ENCODE results near the gene SGPP2. TPM values are rescaled to one million over a fixed set of nuclear protein-coding genes. Genes with fewer than 3 reads are reported as not detected.

The SGPP2 gene
- total RNA-seq, 1 donor from 2014 or later, result 0.20 TPM

DNA sequence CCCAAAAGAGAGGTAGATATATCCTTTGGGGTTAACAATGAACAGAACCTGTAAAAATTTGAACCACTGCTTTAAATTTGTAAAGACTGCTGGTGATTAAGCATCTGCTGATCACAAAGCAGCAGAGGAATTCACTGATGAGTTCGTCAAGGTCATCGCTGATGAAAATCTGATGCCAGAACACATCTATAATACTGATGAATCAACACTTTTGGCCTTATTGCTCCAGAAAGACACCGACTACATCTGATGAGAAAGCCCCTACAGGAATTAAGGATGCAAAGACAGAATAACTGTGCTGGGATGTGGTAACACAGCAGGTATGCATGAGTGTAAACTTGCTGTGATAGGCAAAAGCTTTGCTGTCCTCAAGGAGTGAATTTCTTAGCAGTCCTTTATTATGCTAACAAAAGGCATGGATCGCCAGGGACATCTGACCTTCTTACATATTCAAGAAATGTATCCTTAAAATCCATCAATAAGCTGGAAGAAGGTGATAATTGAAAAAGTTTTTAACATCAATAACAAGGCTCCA, 30.5 kb upstream of the SGPP2 start:
- Mint-ChIP-seq H3K4me1 (ENCODE audit: low read depth, unreplicated experiment) (no peaks in the 10 kb centered on the region), H3K27ac (ENCODE audit: unreplicated experiment) (no peak overlapping the region), H3K36me3 (ENCODE audit: low read depth, unreplicated experiment) (no peaks in the 10 kb centered on the region), H3K27me3 (ENCODE audit: low read depth, unreplicated experiment) (peaks cover 2% of the 10 kb centered on the region), H3K4me3 (ENCODE audit: unreplicated experiment) (no peak overlapping the region), H3K9me3 (ENCODE audit: unreplicated experiment) (peaks cover 3% of the 10 kb centered on the region)
- Histone ChIP-seq H2AFZ (ENCODE audit: low read depth, low read length) (no peak overlapping the region), H3K27ac (ENCODE audit: low read depth, low read length) (no peak overlapping the region), H3K9ac (ENCODE audit: low read length) (no peak overlapping the region), H3K27me3 (ENCODE audit: insufficient read depth, low read length) (no peaks in the 10 kb centered on the region), H3K4me2 (ENCODE audit: low read length) (no peak overlapping the region), H3K4me1 (ENCODE audit: insufficient read depth, low read length) (no peaks in the 10 kb centered on the region), H3K4me3 (ENCODE audit: insufficient read depth, low read depth, low read length) (no peak overlapping the region), H3K9me3 (ENCODE audit: insufficient read depth, low read depth, low read length) (no peaks in the 10 kb centered on the region), H4K20me1 (ENCODE audit: insufficient read depth, low read length) (no peaks in the 10 kb centered on the region), H3K79me2 (ENCODE audit: insufficient read depth, low read length) (no peaks in the 10 kb centered on the region), H3K36me3 (ENCODE audit: insufficient read depth, low read length) (no peaks in the 10 kb centered on the region)
- no peak for TF ChIP-seq EZH2 (IDR thresholded peaks at IDR 0.05; ENCODE audit: insufficient read depth, low read length)
- TF ChIP-seq, protein P1, sequence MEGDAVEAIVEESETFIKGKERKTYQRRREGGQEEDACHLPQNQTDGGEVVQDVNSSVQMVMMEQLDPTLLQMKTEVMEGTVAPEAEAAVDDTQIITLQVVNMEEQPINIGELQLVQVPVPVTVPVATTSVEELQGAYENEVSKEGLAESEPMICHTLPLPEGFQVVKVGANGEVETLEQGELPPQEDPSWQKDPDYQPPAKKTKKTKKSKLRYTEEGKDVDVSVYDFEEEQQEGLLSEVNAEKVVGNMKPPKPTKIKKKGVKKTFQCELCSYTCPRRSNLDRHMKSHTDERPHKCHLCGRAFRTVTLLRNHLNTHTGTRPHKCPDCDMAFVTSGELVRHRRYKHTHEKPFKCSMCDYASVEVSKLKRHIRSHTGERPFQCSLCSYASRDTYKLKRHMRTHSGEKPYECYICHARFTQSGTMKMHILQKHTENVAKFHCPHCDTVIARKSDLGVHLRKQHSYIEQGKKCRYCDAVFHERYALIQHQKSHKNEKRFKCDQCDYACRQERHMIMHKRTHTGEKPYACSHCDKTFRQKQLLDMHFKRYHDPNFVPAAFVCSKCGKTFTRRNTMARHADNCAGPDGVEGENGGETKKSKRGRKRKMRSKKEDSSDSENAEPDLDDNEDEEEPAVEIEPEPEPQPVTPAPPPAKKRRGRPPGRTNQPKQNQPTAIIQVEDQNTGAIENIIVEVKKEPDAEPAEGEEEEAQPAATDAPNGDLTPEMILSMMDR (IDR thresholded peaks at IDR 0.05; ENCODE audit: insufficient read depth, low read depth, low read length), result no peak
- FAIRE-seq, result no peak
- no peak for DNase-seq (ENCODE audit: low read depth)

DNA sequence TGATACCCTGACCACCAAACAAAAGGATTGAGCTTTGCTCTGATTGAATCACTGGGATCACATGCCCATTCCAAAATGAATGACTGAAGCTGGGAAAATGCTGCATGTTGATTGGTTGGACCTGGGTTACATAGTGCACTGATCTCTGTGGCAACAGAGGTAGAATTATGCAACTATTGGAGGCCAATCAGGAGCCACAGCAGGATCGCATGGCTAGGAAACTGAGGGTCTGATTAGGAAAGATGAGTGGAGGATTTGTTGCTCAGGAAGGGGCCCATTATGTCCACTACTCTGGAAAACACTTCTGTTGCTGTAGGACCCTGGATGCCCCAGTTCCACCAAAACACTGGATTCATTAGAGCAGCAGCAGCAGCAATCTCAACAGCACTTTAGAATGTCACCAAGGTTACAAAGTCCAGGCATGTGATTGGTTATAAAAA, 25.9 kb upstream of the SGPP2 start:
- Mint-ChIP-seq H3K4me1 (ENCODE audit: low read depth, unreplicated experiment) (no peaks in the 10 kb centered on the region), H3K9me3 (ENCODE audit: unreplicated experiment) (peaks cover 3% of the 10 kb centered on the region), H3K27me3 (ENCODE audit: low read depth, unreplicated experiment) (no peaks in the 10 kb centered on the region), H3K27ac (ENCODE audit: unreplicated experiment) (no peak overlapping the region), H3K4me3 (ENCODE audit: unreplicated experiment) (no peak overlapping the region), H3K36me3 (ENCODE audit: low read depth, unreplicated experiment) (no peaks in the 10 kb centered on the region)
- FAIRE-seq (no peak), DNase-seq (ENCODE audit: low read depth) (no peak)
- H3K4me1 ChIP-seq (ENCODE audit: insufficient read depth, low read length), result no peaks in the 10 kb centered on the region
- no peaks in the 10 kb centered on the region for H3K9me3 ChIP-seq (ENCODE audit: insufficient read depth, low read depth, low read length)
- H3K27me3 ChIP-seq (ENCODE audit: insufficient read depth, low read length), result no peaks in the 10 kb centered on the region
- H3K9ac ChIP-seq (ENCODE audit: low read length), result no peak overlapping the region
- H3K4me2 ChIP-seq (ENCODE audit: low read length), result no peak overlapping the region
- TF ChIP-seq, protein P1 (IDR thresholded peaks at IDR 0.05; ENCODE audit: insufficient read depth, low read depth, low read length), result no peak
- TF ChIP-seq EZH2 (IDR thresholded peaks at IDR 0.05; ENCODE audit: insufficient read depth, low read length), result no peak
- H3K36me3 ChIP-seq (ENCODE audit: insufficient read depth, low read length), result no peaks in the 10 kb centered on the region
- H4K20me1 ChIP-seq (ENCODE audit: insufficient read depth, low read length), result no peaks in the 10 kb centered on the region
- H3K4me3 ChIP-seq (ENCODE audit: insufficient read depth, low read depth, low read length), result no peak overlapping the region
- no peaks in the 10 kb centered on the region for H3K79me2 ChIP-seq (ENCODE audit: insufficient read depth, low read length)
- H3K27ac ChIP-seq (ENCODE audit: low read depth, low read length), result no peak overlapping the region
- no peak overlapping the region for H2AFZ ChIP-seq (ENCODE audit: low read depth, low read length)

DNA sequence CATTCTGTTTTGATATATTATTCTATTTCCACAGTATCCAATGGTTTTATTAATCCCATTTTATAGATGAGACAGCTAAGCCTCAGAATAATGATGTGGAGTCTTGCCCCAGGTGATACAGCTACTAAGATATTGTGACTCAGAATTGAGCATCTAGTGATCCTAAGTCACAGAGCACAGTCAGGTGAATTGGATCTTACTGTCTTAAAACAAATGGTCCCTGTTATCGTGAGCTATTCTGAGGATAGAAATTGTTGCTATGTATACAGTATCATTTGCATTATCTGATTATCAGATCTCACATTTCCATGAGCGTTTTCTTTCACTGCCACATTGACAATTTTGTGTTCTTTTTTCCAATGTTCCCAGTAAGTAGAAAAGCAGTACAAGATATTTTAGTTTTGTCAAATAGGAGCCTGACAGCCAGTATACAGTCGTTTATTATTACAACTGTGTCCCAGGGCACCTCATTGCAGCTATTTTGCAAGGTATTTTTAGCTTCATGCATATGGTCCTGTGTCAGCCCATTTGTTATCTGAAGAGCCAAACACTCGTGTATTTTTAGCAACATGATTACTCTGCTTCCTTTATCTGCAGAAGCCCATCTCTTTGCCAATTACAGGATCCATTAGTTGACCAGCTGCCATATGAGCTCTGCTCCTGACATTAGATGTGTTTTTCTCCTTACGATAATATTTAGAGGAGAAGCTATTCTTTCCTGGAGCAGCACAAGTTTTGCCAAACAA, 25.1 kb upstream of the SGPP2 start:
- no peak for FAIRE-seq

More for the DNA sequence above, 25.1 kb upstream of the SGPP2 start:
- H3K9ac ChIP-seq (ENCODE audit: low read length), result no peak overlapping the region
- TF ChIP-seq EZH2 (IDR thresholded peaks at IDR 0.05; ENCODE audit: insufficient read depth, low read length), result no peak
- TF ChIP-seq, protein P1 (IDR thresholded peaks at IDR 0.05; ENCODE audit: insufficient read depth, low read depth, low read length), result no peak
- H3K4me1 ChIP-seq (ENCODE audit: insufficient read depth, low read length), result no peaks in the 10 kb centered on the region
- H3K27ac Mint-ChIP-seq (ENCODE audit: unreplicated experiment), result no peak overlapping the region
- H3K4me3 ChIP-seq (ENCODE audit: insufficient read depth, low read depth, low read length), result no peak overlapping the region
- no peaks in the 10 kb centered on the region for H3K9me3 ChIP-seq (ENCODE audit: insufficient read depth, low read depth, low read length)
- H3K9me3 Mint-ChIP-seq (ENCODE audit: unreplicated experiment), result peaks cover 3% of the 10 kb centered on the region
- no peaks in the 10 kb centered on the region for H3K4me1 Mint-ChIP-seq (ENCODE audit: low read depth, unreplicated experiment)
- no peaks in the 10 kb centered on the region for H4K20me1 ChIP-seq (ENCODE audit: insufficient read depth, low read length)
- H3K4me3 Mint-ChIP-seq (ENCODE audit: unreplicated experiment), result no peak overlapping the region
- no peak for DNase-seq (ENCODE audit: low read depth)
- no peaks in the 10 kb centered on the region for H3K36me3 ChIP-seq (ENCODE audit: insufficient read depth, low read length)
- no peaks in the 10 kb centered on the region for H3K79me2 ChIP-seq (ENCODE audit: insufficient read depth, low read length)
- H3K27ac ChIP-seq (ENCODE audit: low read depth, low read length), result no peak overlapping the region
- no peak overlapping the region for H2AFZ ChIP-seq (ENCODE audit: low read depth, low read length)
- no peaks in the 10 kb centered on the region for H3K27me3 ChIP-seq (ENCODE audit: insufficient read depth, low read length)
- H3K4me2 ChIP-seq (ENCODE audit: low read length), result no peak overlapping the region
- no peaks in the 10 kb centered on the region for H3K36me3 Mint-ChIP-seq (ENCODE audit: low read depth, unreplicated experiment)
- H3K27me3 Mint-ChIP-seq (ENCODE audit: low read depth, unreplicated experiment), result no peaks in the 10 kb centered on the region

All from astrocyte (in vitro differentiated cells and primary cell).